Measurements from ENCODE around the gene TTC21B.
"Not testable (repeated sequence)": the region's sequence is repeated elsewhere in the genome, so short reads cannot be mapped to it uniquely, and the experiment has no call there.

TTC21B gene

GRCh38 chr2:165953655-165954606 is at the start of gene TTC21B:
TTC21B (minus strand) TSS chr2:165953776; CDS start chr2:165953705, 71 bp downstream.
- peak; percentile 95 for DNase-seq (ENCODE audit: low spot score)

- no peak for DNase-seq (ENCODE audit: low spot score)
Observed at GRCh38 chr2:166000401-166000800, 46.8 kb upstream of the TTC21B start.

- no peak for DNase-seq (ENCODE audit: low spot score)
Observed at GRCh38 chr2:165990846-165991245, 37.3 kb upstream of the TTC21B start.

- no peak for DNase-seq (ENCODE audit: low spot score)
Observed at GRCh38 chr2:165989851-165990250, 36.3 kb upstream of the TTC21B start.

- no peak for DNase-seq (ENCODE audit: low spot score)
Observed at GRCh38 chr2:165985120-165985519, 31.5 kb upstream of the TTC21B start.

- DNase-seq (ENCODE audit: low spot score): not testable (repeated sequence)
Observed at GRCh38 chr2:165972161-165972560, 18.6 kb upstream of the TTC21B start.

- DNase-seq (ENCODE audit: low spot score): no peak
Observed at GRCh38 chr2:165970663-165971062, 17.1 kb upstream of the TTC21B start.

- DNase-seq (ENCODE audit: low spot score): no peak
Observed at GRCh38 chr2:165969227-165969626, 15.7 kb upstream of the TTC21B start.

GRCh38 chr2:165967746-165968145 is 14.2 kb upstream of the TTC21B start:
- DNase-seq (ENCODE audit: low spot score): no peak

- DNase-seq (ENCODE audit: low spot score): no peak
Observed at GRCh38 chr2:165961818-165962217, 8.2 kb upstream of the TTC21B start.

- no peak for DNase-seq (ENCODE audit: low spot score)
Observed at GRCh38 chr2:165959371-165959770, 5.8 kb upstream of the TTC21B start.

GRCh38 chr2:165958313-165958960 is 4.9 kb upstream of the TTC21B start:
- DNase-seq (ENCODE audit: low spot score): no peak

GRCh38 chr2:165957030-165957675 is 3.6 kb upstream of the TTC21B start:
- DNase-seq (ENCODE audit: low spot score): no peak

GRCh38 chr2:165953306-165953654 is 296 bp downstream of the TTC21B start:
- DNase-seq (ENCODE audit: low spot score): no peak

GRCh38 chr2:165952741-165953211 is 800 bp downstream of the TTC21B start:
- peak; percentile 42 for DNase-seq (ENCODE audit: low spot score)

GRCh38 chr2:165952085-165952484 is 1.5 kb downstream of the TTC21B start:
- DNase-seq (ENCODE audit: low spot score): no peak

- DNase-seq (ENCODE audit: low spot score): no peak
Observed at GRCh38 chr2:165950438-165950837, 3.1 kb downstream of the TTC21B start.

- no peak for DNase-seq (ENCODE audit: low spot score)
Observed at GRCh38 chr2:165941827-165942226, 11.7 kb downstream of the TTC21B start.

GRCh38 chr2:165938237-165938636 is 15.3 kb downstream of the TTC21B start:
- no peak for DNase-seq (ENCODE audit: low spot score)

GRCh38 chr2:165933211-165933910 is 20.2 kb downstream of the TTC21B start:
- DNase-seq (ENCODE audit: low spot score): no peak

- DNase-seq (ENCODE audit: low spot score): no peak
Observed at GRCh38 chr2:165927774-165928173, 25.8 kb downstream of the TTC21B start.

- no peak for DNase-seq (ENCODE audit: low spot score)
Observed at GRCh38 chr2:165927353-165927752, 26.2 kb downstream of the TTC21B start.

All from cerebellar cortex (tissue), 1 donor.